OCI-M2 (cell line): Measurements from ENCODE around the gene CLNK.

ENCODE experiments used
- DNase-seq: peaks from one replicate; lab custom pipeline; 2025; ENCODE audit not compliant: unreplicated experiment; lab: John Stamatoyannopoulos, UW

The CLNK gene

DNA sequence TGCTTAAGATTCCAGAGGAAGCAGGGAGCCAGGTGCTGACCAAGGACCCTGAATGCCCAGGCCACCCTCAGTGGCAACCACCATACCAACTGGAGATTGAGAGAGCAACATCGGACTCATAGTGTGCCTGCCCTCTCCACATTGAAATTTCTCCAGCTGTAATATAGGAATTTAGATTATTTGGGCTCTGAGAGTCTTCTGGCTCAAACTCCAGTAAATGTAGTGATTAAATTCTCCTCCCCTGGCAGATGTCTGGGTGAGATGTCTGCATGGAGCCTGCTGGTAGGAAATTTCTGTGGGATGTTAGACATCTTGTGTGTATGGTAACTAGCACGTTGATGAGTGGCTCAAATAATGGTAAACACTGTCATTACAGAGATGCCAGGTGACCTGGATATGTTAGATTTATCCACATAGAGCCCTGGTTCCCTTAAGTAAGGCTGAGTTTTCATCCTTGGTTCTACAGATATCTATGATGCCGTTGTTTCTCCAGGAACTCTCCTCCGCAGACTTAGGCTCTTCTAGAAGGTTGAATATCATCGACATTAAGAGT is 70.6 kb downstream of the CLNK start:
- DNase-seq: no peak

DNA sequence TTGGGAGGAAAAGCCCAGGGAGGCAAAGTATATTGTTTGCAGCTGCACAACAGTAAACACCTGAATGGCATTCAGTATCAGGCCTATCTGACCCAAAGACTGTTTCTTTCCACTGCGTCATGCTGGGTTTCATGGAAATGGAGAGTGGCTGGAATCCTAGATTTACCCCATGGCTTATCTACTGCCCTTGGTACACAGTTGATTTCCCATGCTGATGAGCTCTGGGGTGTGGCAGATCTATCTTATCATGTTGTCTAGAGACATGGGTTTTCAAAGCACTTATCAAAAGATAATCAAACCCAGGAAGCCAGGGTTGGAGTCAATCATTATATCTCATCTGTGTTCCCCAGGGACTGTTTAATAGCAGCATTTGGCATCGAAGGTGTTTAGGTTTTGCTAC is 72.1 kb downstream of the CLNK start:
- no peak for DNase-seq

DNA sequence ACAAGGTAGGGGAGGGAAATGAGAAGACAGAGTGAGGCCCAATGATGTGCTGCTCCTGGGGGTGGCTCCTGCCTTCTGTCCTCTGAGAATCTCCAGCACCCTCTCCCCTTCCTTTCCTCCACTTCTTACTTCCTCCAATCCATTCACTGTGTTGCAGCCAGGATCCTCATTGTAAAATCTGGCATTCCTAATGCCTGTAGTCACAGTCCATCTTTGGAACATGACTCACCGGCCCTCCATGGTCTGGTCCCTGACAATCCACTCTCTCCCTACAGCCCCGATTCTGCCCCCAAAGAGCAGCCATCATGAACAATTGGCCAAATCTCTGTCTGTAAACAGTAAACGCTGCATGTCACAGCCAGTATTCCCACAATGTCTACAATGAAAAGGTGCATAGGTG is 72.9 kb downstream of the CLNK start:
- DNase-seq: no peak

DNA sequence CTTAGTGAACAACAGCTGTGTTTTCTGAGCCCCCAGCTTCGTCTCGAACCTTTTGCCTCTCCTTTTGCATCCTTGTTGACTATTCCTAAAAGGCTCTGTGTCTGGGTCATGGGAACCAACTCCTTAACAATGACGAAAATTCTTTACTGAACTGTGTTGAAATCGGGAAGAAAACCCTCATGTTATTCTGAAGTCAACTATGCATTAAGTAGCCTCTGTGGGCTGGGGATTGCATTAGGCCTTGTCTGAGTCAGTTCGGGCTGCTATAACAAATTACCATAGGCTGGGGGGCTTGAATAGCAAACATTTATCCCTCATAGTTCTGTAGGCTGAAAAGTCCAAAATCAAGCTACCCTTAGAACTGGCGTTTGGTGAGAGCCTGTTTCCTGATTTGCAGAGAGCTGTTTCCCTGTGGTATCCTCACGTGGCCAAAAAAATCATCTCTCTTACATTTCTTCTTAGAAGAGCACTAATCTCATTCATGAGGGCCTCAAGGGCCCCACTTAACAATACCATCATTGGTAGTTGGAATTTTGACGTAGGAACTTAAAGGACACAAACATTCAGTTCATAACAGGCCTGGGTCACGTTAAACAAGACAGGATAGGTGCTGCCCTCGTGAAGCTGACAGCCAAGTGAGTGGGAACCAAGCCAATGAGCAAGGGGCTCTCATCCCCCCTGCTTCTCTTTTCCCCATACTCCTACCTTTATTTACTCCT is 75.9 kb downstream of the CLNK start:
- no peak for DNase-seq

DNA sequence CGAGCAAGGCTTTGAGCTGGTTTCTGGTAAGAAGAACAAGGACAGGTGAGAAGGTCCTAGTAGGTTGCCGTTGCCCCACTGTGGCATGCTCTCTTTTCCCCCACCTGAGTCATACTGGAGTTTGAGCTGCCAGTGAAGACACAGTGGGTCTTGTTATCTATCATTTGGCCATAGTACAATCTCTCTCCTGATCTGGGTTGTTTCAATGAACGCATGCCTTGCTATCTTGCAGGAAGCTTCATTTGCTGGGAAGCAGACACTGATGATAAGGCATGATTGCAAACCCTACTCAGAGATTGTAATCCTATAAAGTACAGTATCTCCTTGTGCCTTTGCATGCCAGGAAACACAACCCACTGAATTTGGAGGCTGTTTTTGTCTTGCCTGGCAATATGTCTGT is 77.4 kb downstream of the CLNK start:
- DNase-seq: no peak

DNA sequence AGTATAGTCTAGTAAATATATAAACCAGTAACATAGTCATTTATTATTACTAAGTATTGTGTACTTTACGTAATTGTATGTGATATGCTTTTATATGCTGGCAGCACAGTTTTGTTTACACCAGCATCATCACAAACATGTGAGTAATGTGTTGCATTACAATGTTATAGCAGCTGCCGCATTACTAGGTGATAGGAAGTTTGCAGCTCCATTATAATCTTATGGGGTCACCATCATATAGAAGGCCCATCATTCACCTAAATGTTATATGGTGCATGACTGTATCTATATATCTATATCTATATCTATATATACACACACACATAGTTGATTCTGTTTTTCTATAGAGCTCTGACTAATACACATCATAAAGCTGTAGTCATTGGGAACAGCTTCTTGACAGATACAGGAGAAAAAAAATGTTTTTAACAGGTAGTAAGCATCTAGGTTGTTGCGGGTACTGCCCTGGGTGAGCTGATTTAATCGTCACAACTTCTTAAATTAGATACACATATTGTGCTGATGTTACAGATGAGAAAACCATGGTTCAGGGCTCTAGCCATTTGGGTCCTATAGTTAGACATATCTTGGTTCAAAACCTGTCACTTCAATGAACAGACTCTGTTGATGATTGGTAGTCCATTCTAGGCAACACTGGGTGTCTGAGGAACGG is 77.9 kb downstream of the CLNK start:
- no peak for DNase-seq

DNA sequence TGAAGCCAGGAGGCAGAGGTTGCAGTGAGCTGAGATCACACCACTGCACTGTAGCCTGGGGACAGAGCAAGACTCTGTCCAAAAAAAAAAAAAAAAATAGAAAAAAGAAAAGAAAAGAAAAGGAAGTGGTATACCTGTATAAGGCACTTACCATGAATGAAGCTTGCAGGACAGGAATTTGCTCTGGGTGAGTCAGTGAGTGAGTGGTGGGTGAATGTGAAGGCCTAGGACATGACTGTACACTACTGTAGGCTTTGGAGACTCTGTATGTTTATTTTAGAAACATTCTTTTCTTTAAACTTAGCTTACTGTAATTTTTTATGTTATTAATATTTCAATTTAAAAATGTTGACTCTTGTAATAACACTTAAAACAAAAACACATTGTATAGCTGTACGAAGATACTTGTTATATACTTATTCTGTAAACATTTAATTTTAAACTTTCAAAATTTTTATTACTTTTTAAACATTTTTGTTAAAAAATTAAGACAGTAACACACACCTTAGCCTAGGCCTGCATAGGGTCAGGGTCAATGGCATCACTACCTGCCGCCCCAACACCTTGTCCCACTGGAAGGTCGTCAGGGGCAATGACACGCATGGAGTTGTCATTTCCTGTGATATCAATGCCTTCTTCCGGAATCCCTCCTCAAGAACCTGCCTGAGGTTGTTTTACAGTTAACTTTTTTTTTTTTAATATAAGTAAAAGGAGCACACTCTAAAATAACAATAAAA is 78.7 kb downstream of the CLNK start:
- no peak for DNase-seq

DNA sequence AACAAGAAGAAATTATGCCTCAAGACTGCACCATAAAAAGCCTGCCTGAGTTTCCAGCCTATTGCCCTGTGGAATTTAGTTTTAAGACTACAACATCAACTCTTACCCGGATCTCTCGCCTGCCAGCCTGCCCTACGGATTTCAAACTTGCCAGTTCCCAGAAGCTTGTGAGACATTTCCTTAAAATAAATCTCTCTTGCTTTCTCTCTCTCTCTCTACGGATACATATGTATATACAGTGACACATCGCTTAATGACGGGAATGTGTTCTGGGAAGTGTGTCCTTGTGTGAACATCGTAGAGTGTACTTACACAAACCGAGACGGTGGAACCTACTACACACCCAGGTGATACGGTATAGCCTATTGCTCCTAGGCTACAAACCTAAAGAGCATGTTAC is 79.5 kb downstream of the CLNK start:
- no peak for DNase-seq

DNA sequence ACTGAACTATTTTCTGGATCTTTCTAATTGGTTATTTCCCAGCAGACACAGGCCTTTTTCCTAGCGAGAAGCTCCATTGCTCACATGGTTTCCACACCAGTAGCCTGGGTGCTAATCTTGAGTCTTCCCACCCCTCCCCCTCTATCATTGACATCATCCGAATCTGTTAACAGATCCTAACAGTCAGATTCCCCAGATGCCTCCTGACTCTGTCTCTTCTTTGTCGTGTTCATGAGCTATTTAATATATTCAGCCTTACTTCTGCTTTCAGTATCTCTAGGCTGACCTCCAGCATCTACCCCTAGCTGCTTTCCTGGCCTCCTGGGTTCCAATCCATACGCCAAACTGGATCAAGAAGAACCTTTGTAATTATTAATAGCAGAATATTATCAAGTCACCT is 85.0 kb downstream of the CLNK start:
- no peak for DNase-seq

DNA sequence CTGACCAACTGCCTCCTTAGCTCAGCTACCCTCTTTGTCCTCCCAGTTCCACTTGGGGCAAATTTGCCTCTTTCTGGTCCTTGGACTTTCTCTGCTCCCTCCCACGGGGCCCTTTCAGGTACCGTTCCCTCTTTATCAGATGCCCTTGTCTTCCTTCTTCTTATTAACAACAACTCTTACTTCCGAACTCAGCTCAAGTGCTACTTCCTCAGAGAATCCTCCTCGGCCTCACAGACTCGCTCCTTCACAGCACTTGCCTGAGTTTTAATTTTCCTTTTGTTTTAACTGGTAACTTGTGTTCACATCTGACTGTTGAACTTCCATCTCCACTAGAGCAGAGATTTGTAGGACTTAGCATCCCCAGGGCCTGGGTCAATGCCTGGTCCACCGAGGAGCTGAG is 85.7 kb downstream of the CLNK start:
- DNase-seq: no peak

DNA sequence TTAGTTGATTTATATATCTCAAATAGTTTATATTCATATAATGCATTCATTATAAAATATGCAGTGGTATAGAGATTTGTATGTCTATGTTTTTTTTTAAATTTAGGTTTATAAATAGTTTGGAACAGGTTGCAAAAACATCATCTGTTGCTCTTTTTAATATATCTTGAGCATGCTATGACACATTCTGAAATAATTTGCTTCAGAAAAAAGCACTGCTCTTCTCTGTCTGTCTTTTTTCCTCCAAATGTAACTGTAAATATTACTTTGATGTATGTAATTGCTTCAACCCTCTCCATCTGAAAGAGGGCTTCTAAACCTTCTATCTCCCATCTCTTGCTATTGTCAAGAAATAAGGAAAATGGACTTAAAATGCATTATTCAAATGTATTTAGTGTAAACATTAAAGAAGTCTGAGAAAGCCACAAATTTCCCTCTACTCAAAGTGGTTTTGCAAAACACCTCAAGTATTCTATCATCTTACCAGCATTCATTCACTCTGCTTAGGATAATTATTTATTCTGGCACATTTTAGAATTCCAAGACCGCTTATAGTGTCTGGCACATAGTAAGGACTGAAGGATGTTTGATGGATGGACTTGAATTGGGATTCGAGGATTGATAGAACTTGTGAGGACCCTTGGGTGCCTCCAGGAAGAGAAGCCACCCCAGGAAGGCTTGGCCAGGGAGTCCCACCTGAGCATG is 87.8 kb downstream of the CLNK start:
- DNase-seq: no peak

DNA sequence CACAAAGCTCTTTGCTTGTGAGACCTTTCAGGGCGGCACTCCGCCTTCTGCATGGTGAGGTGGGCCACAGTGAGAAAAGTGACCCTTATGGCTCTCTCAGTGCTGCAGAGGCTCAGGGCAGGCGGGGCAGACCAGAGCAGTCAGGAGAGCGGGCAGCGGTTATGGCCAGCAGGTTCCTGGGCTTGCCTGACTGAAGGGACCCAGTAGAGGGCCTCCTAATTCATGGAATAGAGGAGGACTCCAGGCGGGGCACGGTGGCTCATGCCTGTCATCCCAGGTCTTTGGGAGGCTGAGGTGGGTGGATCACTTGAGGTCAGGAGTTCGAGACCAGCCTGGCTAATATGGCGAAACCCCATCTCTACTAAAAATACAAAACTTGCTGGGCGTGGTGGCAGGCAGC is 91.4 kb downstream of the CLNK start:
- DNase-seq: no peak

DNA sequence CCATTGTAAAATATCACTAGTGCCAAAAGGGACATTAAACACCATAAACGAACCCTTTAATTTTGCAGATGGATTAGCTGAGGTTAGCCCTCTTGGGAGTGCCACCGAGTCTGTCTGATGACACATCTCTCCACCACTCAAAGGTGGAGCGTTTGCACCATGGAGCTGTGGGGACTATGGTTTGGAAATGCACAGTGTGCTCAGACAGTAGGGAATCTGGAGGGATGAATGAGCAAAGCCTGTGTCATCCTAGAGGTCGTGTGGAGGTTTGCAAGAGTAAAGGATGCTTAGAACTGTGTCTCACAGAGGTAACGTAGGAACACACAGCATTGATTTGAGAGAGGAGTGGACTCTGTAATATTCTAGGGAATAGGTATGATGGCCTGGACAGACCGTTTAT is 93.7 kb downstream of the CLNK start:
- DNase-seq: no peak

DNA sequence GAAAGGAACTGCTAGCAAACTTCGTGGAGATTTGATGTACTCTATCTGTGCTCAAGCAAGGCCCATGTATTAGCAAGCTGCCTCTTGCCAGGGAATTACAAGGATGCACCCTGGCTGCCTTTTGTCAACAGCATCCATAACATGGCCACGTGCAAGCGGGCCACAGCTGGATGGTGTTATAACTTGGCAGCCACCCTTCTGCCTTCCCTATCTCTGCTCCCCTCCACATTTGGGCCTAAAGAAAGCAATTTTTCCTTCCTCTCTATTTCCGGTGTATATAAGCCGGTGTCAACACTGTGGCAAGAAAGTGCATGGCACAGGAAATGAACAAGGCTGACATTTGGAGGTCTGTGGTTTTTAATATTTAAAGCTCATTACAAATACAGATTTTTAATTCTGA is 94.8 kb downstream of the CLNK start:
- no peak for DNase-seq

DNA sequence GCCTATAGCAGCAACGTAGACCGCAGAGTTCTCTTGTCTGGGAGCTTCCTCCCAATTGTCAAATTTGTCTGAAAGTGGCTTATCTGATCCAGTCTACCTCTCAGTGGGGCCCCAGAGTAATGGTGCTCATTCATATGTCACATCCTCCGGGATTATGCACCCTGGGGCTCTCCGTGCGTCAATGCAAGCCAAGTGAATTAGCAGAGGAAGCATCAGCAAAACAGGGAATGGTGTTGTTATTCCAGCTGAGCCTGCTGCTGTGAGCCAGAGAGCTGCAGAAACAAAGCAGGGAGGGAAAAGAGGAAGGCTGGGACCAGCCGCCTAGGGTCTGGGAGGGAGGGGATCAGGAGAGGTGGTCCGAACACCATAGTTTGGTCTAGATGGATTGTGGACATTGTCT is 95.2 kb downstream of the CLNK start:
- DNase-seq: no peak

DNA sequence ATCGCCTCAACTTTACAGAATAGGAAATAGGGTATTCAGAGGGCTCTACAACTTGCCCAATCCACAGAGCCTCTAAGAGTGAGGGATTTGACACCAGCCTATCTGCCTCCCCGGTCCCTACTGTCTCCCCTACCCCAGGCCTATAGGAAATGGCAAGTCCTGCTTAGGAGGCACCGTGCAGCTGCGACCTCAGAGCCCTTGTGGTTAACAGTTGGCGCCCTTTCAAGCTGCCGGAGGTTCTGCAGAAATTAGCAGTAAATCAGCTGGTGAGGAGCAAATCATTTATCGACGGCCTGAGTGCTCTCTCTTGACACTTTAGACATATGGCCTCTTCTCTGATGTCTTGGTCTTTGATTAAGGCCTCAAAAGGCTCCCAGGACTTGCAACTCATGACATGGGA is 96.9 kb downstream of the CLNK start:
- DNase-seq: no peak

DNA sequence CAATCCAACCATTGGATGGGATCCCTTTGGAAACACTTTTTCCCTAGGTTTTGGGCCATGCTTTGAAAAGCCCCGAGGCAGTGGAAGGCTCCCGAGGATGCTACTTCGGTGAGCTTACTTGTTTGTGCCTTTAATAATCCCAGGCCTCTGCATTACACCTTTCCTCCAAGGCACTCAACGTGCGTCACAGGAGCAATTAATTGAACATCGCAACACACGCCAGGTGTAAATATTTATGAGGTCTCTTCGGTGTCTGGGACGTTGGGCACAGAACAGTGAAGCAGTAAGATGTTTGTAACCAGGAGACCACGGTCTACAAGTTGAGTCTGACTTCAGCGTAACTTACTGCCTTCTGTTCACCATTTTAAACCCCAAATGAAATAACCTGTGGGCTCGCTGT is 97.3 kb downstream of the CLNK start:
- no peak for DNase-seq

DNA sequence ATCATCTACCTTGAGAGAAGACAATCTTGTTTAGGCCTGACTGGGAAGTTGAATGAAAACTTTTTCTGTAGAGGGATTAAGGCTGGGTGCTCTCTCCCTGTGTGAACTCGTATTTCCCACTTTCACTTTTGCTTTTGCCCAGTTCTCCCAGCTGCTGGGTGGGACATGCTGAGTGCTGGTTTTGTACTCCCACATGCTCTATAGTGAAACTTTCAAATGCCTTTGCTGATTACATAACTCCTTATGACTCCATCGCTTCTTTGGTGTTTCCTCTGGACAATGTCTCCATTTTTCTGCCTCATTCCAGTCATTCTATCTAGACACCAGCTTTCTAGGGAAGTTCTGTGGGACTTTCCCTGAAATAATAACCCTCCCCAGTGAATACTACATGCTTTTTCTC is 100.5 kb downstream of the CLNK start:
- DNase-seq: no peak

DNA sequence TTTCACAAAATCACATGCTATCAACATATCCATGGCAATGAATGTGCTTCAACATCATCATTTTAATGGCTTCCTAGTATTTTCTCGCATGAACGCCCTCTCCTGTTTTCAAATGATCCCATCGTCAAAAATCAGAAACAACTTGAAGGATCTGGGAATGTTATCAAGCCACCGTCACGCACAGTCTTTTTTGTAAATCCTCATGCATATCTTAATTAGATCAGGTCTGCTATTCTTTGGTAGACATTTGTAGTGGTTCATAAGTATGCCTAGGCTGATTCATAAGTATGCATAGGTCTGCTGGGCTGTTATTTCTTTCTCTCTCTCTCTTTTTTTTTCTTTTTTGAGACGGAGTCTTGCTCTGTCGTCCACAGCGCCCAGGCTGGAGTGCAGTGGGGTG is 101.6 kb downstream of the CLNK start:
- DNase-seq: no peak

DNA sequence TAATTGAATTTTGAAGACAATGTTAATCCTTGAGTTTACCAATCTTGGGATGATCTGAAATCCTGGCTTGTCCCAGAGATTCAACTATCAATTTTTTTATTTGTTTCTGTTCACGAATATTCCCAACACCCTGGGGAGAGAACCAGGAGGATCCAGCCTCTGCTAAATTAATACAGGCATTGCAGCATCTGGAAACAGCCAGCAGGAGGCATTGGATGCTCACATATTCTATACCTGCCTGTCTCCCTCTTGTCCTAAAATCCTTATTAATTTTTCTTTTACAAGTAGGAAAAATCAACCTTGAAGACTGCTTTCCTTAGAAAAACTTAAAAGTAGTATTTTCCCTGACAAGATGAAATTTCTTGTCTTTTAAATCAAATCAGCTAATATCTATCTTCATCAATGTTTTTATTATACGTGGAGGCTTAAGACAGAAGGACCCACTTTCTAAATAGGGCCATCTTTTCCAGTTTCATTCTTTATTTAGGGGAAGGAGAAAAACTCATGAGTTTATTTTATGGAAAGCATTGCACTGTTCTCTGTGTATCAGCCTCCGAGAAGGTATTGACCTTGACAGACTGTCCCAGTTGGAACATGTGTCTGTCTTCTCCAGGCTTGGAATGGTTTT is 102.4 kb downstream of the CLNK start:
- DNase-seq: no peak

DNA sequence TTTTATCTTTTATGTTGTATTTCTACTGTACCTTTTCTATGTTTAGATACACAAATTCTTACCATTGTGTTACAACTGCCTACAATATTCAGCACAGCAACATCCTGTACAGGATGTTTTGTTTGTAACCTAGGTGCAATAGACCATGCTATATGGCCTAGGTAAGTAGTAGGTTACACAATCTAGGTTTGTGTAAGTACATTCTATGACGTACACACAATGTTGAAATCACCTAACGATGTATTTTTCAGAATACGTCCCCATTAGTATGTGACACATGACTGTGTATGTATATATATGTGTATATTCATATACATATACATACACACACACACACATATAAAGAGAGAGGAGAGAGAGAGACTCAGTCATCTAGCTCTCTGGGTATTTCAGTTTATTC is 103.5 kb downstream of the CLNK start:
- DNase-seq: no peak
